OCI-LY7 (cell line): ENCODE data around the gene SH3GL2. TPM values are rescaled to one million over a fixed set of nuclear protein-coding genes. Genes with fewer than 3 reads are reported as not detected.

Experiments
- BruUV-seq: library from RNA; stranded (reverse); fragments of 400-500 nt; replicated peaks from 2 replicates; lab custom pipeline; 2021; lab: Mats Ljungman, UMichigan
- CTCF ChIA-PET: fragments of 300-600 bp; sonication (Branson Sonifier 250); formaldehyde crosslinking; loops from one replicate; lab custom pipeline; 2022; ENCODE audit warnings: antibody characterized with exemption; ENCODE audit not compliant: unreplicated experiment; lab: Charles Lee
- POLR2A ChIA-PET: fragments of 300-600 bp; sonication (Branson Sonifier 250); formaldehyde crosslinking; loops from one replicate; lab custom pipeline; 2022; ENCODE audit warnings: antibody characterized with exemption; lab: Charles Lee
- DNase-seq: peaks from one replicate; pipeline ENCODE4 v3.0.0-alpha.2; 2015; ENCODE audit warnings: low spot score
- H2AFZ ChIP-seq: fragments of 200-600 bp; sonication (generic), shearing (Covaris generic); 2 replicates; pipeline ENCODE4 v1.6.1; 2014; ENCODE audit warnings: mild to moderate bottlenecking, antibody characterized with exemption, low read length, moderate library complexity
- H3K27ac ChIP-seq: fragments of 200-600 bp; sonication (generic); 2 replicates; pipeline ENCODE4 v1.5.1; 2014; ENCODE audit warnings: mixed run types, low read depth, mild to moderate bottlenecking, moderate library complexity, low read length, inconsistent platforms; ENCODE audit not compliant: poor library complexity, severe bottlenecking
- H3K36me3 ChIP-seq: fragments of 200-600 bp; sonication (generic); 2 replicates; pipeline ENCODE4 v1.6.1; 2014; ENCODE audit warnings: mild to moderate bottlenecking, antibody characterized with exemption, low read length, moderate library complexity, mixed read lengths; ENCODE audit not compliant: insufficient read depth
- H3K4me1 ChIP-seq: fragments of 200-600 bp; sonication (generic); 2 replicates; pipeline ENCODE4 v1.5.1; 2014; ENCODE audit warnings: mild to moderate bottlenecking, low read length; ENCODE audit not compliant: insufficient read depth, poor library complexity, severe bottlenecking
- H3K4me2 ChIP-seq: fragments of 200-600 bp; sonication (generic); 2 replicates; pipeline ENCODE4 v1.6.1; 2014; ENCODE audit warnings: mild to moderate bottlenecking, low read length
- H3K4me3 ChIP-seq: fragments of 200-600 bp; sonication (generic); 2 replicates; pipeline ENCODE4 v1.5.1; 2014; ENCODE audit warnings: mild to moderate bottlenecking, low read depth, low read length; ENCODE audit not compliant: poor library complexity, severe bottlenecking
- H3K79me2 ChIP-seq: fragments of 200-600 bp; sonication (generic); 2 replicates; pipeline ENCODE4 v1.6.1; 2016; ENCODE audit warnings: low read depth, mild to moderate bottlenecking, low read length, moderate library complexity, mixed read lengths; ENCODE audit not compliant: insufficient read depth
- H3K9me2 ChIP-seq: fragments of 200-600 bp; sonication (generic); 2 replicates; pipeline ENCODE4 v1.6.1; 2016; ENCODE audit warnings: mild to moderate bottlenecking, low read length, mixed read lengths; ENCODE audit not compliant: insufficient read depth
- H3K9me3 ChIP-seq: fragments of 200-600 bp; sonication (generic); 2 replicates; pipeline ENCODE4 v1.6.1; 2014; ENCODE audit warnings: mild to moderate bottlenecking, mixed run types, low read length, mixed read lengths
- H4K20me1 ChIP-seq: fragments of 200-600 bp; sonication (generic); 2 replicates; pipeline ENCODE4 v1.6.1; 2014; ENCODE audit warnings: mild to moderate bottlenecking, antibody characterized with exemption, low read length, moderate library complexity, mixed read lengths; ENCODE audit not compliant: insufficient read depth
- CTCF ChIP-seq: fragments of 200-600 bp; sonication (generic); conservative IDR thresholded peaks from 2 replicates; pipeline ENCODE4 v1.5.1; 2014; ENCODE audit warnings: mild to moderate bottlenecking, antibody characterized with exemption, low read length, moderate library complexity, mixed read lengths
- EZH2phosphoT487 ChIP-seq: fragments of 200-600 bp; sonication (generic); IDR thresholded peaks from 2 replicates; pipeline ENCODE4 v1.6.1; 2018; ENCODE audit warnings: low read depth, borderline replicate concordance, mild to moderate bottlenecking, mixed run types, antibody characterized with exemption, low read length, moderate library complexity, mixed read lengths
- intact Hi-C: fragments of 100-400 bp; cut with micrococcal nuclease; formaldehyde crosslinking; loops from one replicate; pipeline ENCODE4 v1.10.0; 2022; ENCODE audit not compliant: unreplicated experiment
- total RNA-seq, 2 experiments: library from RNA; depleted of rRNA in 1 of 2; stranded (reverse); fragments of >200 nt in 1 of 2; shearing (Covaris generic) in 1 of 2; gene quantifications; 2 replicates each; pipeline ENCODE4 v1.2.3, GENCODE V29; 2014 to 2022

Gene SH3GL2
- total RNA-seq, 2 experiments from 2014 or later: not detected

- POLR2A ChIA-PET: no interaction called here
- Histone ChIP-seq H3K36me3 (no peaks in the 10 kb centered on the region), H3K9me3 (no peaks in the 10 kb centered on the region), H3K4me2 (no peak overlapping the region), H3K79me2 (no peaks in the 10 kb centered on the region), H2AFZ (no peak overlapping the region), H3K27ac (no peak overlapping the region), H4K20me1 (no peaks in the 10 kb centered on the region), H3K4me3 (no peak overlapping the region), H3K4me1 (no peaks in the 10 kb centered on the region), H3K9me2 (no peaks in the 10 kb centered on the region)
- BruUV-seq: no TSS peak
- intact Hi-C loops: loop anchor here (10.0 kb wide), 1 partner anchor 77 kb away; no protein-coding TSS in a partner anchor
- TF ChIP-seq EZH2phosphoT487 (no peak), CTCF (no peak)
- no peak for DNase-seq
- CTCF ChIA-PET: no interaction called here
These were observed 33.1 kb downstream of the SH3GL2 start for GRCh38 chr9:17611917-17612316.

DNA sequence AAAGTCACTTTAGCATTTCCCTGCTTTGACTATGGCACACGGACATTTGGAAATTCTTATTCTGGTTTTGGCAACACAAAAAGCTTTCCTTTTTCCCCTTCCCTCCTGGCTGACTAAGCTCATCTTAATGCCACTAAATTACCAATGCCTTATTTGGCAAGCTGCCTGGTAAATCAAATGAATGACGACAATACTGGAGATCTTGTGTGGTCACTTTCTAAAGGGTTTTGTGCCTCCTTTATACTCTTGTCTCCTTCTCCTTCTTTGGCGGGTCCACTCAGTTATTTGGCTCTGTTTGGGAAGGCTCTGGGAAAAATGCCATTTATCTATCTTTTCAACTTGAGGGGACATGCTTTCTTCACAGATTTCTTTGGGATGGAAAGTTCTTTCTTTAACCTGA lies 34.9 kb downstream of the SH3GL2 start:
- no TSS peak for BruUV-seq
- H3K4me1 ChIP-seq: no peaks in the 10 kb centered on the region
- no peaks in the 10 kb centered on the region for H3K36me3 ChIP-seq
- ChIA-PET CTCF (no interaction called here), POLR2A (no interaction called here)
- no peaks in the 10 kb centered on the region for H3K9me3 ChIP-seq
- no peak overlapping the region for H3K27ac ChIP-seq
- no peak overlapping the region for H2AFZ ChIP-seq
- DNase-seq: no peak
- no peak overlapping the region for H3K4me3 ChIP-seq
- intact Hi-C loops: loop anchor here (10.0 kb wide), 1 partner anchor 79 kb away; no protein-coding TSS in a partner anchor
- TF ChIP-seq EZH2phosphoT487 (no peak), CTCF (no peak)
- no peaks in the 10 kb centered on the region for H3K9me2 ChIP-seq
- no peak overlapping the region for H3K4me2 ChIP-seq
- no peaks in the 10 kb centered on the region for H3K79me2 ChIP-seq
- H4K20me1 ChIP-seq: no peaks in the 10 kb centered on the region

GRCh38 chr9:17614250-17614649 lies 35.4 kb downstream of the SH3GL2 start:
- no TSS peak for BruUV-seq
- Histone ChIP-seq H3K4me3 (no peak overlapping the region), H3K4me1 (no peaks in the 10 kb centered on the region), H2AFZ (no peak overlapping the region), H3K79me2 (no peaks in the 10 kb centered on the region), H3K36me3 (no peaks in the 10 kb centered on the region), H3K9me3 (no peaks in the 10 kb centered on the region), H3K27ac (no peak overlapping the region), H4K20me1 (no peaks in the 10 kb centered on the region), H3K9me2 (no peaks in the 10 kb centered on the region), H3K4me2 (no peak overlapping the region)
- TF ChIP-seq CTCF (no peak), EZH2phosphoT487 (no peak)
- ChIA-PET POLR2A (interaction anchor here (0.6 to 0.8 kb wide), 3 partner anchors 16 to 890 kb away, joined by 3 to 4 read pairs (median 3); no protein-coding TSS in a partner anchor), CTCF (no interaction called here)
- DNase-seq: no peak
- intact Hi-C loops: loop anchor here (10.0 kb wide), 1 partner anchor 79 kb away; no protein-coding TSS in a partner anchor
